Brain microvascular endothelial cell (primary cell): ENCODE results near the gene ST6GALNAC1.

Experiments
- DNase-seq: peaks from one replicate; pipeline ENCODE4 v3.0.0-alpha.2; 2020
- H3K27ac ChIP-seq: fragments of 250-450 bp; sonication (Bioruptor Pico); 2 replicates; pipeline ENCODE4 v1.5.1; 2020; ENCODE audit warnings: mild to moderate bottlenecking, moderate library complexity
- H3K27me3 ChIP-seq: fragments of 250-450 bp; sonication (Bioruptor Pico); replicated peaks from 2 replicates; pipeline ENCODE4 v1.5.1; 2020; ENCODE audit warnings: mild to moderate bottlenecking
- H3K36me3 ChIP-seq: fragments of 250-450 bp; sonication (Bioruptor Pico); replicated peaks from 2 replicates; pipeline ENCODE4 v1.5.1; 2020; ENCODE audit warnings: mild to moderate bottlenecking
- H3K4me3 ChIP-seq: 2 replicates; pipeline ENCODE4 v1.5.1; 2011; ENCODE audit warnings: low read depth, mild to moderate bottlenecking, control low read depth, low read length, moderate library complexity
- CTCF ChIP-seq: IDR thresholded peaks from 2 replicates; pipeline ENCODE4 v1.5.1; 2011; ENCODE audit warnings: low read depth, mild to moderate bottlenecking, moderate library complexity, low read length, control low read depth, inconsistent platforms; ENCODE audit errors: missing control alignments
- in situ Hi-C: cut with HindIII; loops from 2 replicates; pipeline ENCODE4 v1.10.0; 2017; ENCODE audit warnings: low sequenced_read_pairs, low pct_ligation_motif_present

ST6GALNAC1 gene

DNA sequence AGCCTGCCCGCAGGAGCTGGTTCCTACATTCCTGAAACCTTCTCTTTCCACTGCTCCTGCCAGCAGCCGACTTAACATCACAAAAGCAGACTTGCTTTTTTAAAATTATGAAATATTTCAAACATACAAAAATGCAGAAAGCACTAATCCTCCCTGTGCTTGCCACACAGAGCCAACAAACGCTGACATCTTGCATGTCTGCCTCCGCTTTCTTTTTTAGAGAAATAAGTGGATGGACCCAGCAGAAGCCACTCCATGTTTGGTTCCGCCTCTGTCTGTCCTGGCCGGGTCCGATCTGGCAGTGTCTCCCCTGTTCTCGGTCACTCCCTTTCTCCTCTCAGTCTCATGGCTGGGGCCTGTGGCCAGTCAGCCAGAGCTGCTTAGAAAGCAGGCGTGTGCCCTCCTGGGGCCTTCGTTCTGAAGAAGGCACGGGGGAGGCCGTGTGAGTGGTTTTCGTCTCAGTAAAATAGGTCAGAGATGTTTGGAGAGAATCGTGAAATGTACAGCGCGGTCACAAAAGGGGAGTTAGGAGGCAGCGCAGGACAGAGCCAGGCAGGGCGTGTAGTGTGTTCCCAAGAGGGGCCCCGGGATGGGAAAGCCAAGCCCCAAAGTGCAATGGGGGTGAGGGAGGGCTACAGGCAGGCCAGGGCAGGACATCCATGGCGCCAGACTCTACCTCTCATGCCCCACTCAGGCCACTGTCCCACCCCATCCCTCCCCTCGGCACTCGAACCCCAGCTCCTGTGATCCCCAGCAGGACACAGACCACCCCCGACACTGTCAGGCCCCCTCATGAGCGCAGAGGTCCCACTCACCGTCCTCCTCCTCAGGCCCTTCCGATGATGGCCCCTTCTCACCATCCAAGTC is 44.0 kb upstream of the ST6GALNAC1 start:
- Histone ChIP-seq H3K27ac (no peak overlapping the region), H3K27me3 (no peaks in the 10 kb centered on the region), H3K4me3 (no peak overlapping the region), H3K36me3 (peaks cover 33% of the 10 kb centered on the region)
- in situ Hi-C loops: no loop called here
- no peak for TF ChIP-seq CTCF
- no peak for DNase-seq

DNA sequence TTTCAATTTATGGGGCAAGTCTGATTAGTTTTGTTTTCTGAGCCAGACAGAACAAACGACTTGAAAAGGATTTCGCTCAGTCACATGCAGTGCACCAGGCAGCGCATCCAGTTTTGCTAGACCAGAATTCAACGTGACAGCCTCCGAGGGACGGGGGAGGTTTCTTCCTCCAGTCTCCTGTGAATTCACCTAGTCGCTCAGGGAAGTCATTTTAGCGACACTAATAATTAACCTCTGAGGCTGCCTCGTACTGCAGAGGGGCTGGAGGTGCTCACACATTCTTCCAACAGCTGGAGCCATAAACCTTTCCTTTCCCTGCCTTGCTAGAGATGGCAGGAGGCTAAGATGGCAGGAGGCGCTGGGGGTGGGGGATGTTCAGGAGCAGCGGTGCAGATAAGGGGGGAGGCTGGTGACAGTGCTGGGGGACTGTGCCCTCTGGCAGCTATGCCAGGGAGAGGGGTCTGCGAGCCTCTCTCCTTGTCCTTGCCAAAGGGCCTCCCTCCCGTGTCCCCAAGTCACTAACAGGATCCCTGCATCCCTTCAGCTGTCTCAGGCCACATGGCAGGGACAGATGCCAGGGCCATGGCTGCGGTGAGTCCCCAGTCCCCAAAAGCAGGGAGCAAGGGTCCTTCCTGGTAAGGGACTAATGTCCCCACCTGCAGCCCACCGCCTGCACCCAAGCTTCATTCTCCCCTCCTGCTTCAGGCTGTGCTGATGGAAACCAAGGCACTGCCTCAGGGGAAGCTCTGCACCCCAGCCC is 43.2 kb upstream of the ST6GALNAC1 start:
- no peak for DNase-seq
- no peak for TF ChIP-seq CTCF
- Histone ChIP-seq H3K27ac (no peak overlapping the region), H3K36me3 (peaks cover 34% of the 10 kb centered on the region), H3K4me3 (no peak overlapping the region), H3K27me3 (no peaks in the 10 kb centered on the region)
- in situ Hi-C loops: no loop called here

DNA sequence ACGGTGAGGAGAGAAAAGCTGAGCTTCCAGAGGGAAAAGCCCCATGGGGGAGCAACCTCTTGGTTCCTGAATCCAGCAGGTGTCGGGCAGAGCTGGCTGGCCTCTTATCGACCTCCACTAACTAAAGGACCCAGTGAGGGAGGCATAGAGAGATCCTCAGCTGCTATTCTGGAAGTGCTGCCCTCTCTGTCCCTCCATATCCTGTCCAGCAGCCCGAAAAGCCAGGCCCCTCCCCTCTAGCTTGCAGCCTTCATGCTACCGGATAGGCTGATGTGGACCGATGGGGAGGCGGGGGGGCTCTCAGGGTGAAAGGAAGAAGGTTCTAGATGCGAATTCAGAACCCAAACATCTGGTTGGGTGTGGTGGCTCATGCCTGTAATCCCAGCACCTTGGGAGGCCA is 42.3 kb upstream of the ST6GALNAC1 start:
- Histone ChIP-seq H3K27me3 (no peaks in the 10 kb centered on the region), H3K4me3 (no peak overlapping the region), H3K27ac (no peak overlapping the region), H3K36me3 (peaks cover 34% of the 10 kb centered on the region)
- in situ Hi-C loops: no loop called here
- no peak for TF ChIP-seq CTCF
- no peak for DNase-seq

DNA sequence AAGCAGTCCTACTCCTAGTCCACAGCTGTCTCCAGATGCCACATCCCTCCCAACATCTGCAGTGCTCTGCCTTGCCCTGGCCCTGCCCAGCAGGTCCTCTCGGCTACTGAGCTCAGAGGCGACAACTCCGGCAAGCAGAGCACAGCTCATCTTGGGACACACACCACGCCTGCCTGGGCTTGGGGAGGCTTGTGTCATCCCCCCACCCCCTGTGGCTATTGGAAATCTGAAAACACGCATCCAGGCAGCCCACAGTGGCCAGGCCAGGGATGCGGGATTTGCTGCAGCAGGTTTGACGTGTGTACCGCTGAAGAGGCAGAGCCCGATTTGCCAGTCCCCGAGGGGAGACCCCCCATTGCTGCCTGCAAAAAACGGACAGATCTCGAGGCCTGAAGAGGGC is 41.8 kb upstream of the ST6GALNAC1 start:
- no peak for TF ChIP-seq CTCF
- Histone ChIP-seq H3K4me3 (no peak overlapping the region), H3K27me3 (no peaks in the 10 kb centered on the region), H3K27ac (no peak overlapping the region), H3K36me3 (peaks cover 34% of the 10 kb centered on the region)
- in situ Hi-C loops: no loop called here
- DNase-seq: no peak

DNA sequence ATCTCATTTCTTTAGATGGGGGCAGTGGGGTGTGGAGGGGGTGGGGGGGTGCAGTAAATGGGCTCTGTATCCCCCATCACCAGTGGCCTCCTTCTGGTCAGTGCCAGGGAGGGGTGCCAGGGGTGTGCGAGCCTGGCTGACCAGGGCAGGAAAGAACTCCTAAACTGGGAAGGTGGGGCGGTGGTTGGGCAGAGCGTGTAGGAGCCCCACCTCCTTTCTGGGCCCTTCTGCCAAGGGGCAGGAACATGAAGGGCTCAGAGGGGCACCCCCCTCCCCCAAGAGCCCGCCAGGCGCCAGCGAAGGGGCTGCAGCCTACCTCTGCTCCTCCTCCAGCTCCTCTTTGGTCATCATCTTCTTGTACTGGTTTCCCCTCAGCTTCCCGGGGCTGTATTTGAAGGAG is 41.2 kb upstream of the ST6GALNAC1 start:
- TF ChIP-seq CTCF: no peak
- H3K27me3 ChIP-seq: no peaks in the 10 kb centered on the region
- in situ Hi-C loops: no loop called here
- peaks cover 34% of the 10 kb centered on the region for H3K36me3 ChIP-seq
- no peak for DNase-seq
- no peak overlapping the region for H3K27ac ChIP-seq
- no peak overlapping the region for H3K4me3 ChIP-seq
